Gastroesophageal sphincter (tissue), 4 donors: ENCODE data around the gene GSTM4. TPM values are rescaled to one million over a fixed set of nuclear protein-coding genes. Genes with fewer than 3 reads are reported as not detected.

Experiments used
- ATAC-seq: fragments of 150-250 bp; one replicate; pipeline ENCODE4 v1.9.1; 2016; ENCODE audit warnings: mild to moderate bottlenecking, moderate library complexity
- H3K27ac ChIP-seq, 4 donors: fragments of 200-600 bp; sonication (generic) in 3 of 4; 1 replicate in 3 of 4; 2 replicates in 1 of 4; pipeline ENCODE4 v1.5.1; 2016 to 2019
- H3K27me3 ChIP-seq: fragments of 200-600 bp; sonication (generic); one replicate; pipeline ENCODE4 v1.5.1; 2019
- H3K36me3 ChIP-seq, 2 donors: fragments of 200-600 bp; sonication (generic); one replicate each; pipeline ENCODE4 v1.5.1; 2019; ENCODE audit warnings: control low read depth in 1 of 2
- H3K4me1 ChIP-seq, 3 donors: fragments of 200-600 bp; sonication (generic); 1 replicate in 2 of 3; 2 replicates in 1 of 3; pipeline ENCODE4 v1.5.1; 2016 to 2019; ENCODE audit warnings: control low read depth in 2 of 3
- H3K4me3 ChIP-seq, 2 donors: fragments of 200-600 bp; sonication (generic); one replicate each; pipeline ENCODE4 v1.5.1; 2019; ENCODE audit warnings: mild to moderate bottlenecking in 1 of 2, moderate library complexity in 1 of 2
- H3K9me3 ChIP-seq, 3 donors: fragments of 200-600 bp; sonication (generic); one replicate each; pipeline ENCODE4 v1.5.1; 2017 to 2019; ENCODE audit warnings: control low read depth in 2 of 3
- CTCF ChIP-seq, 4 experiments: fragments of 200-600 bp in 2 of 4; fragments of 450-650 bp in 2 of 4; sonication (generic) in 1 of 4; IDR thresholded peaks; one replicate each; pipeline ENCODE4 v1.5.1; 2017 to 2019; ENCODE audit warnings: antibody characterized with exemption in 4 of 4, mild to moderate bottlenecking in 2 of 4, moderate library complexity in 2 of 4
- EP300 ChIP-seq: sonication (generic); formaldehyde crosslinking; IDR thresholded peaks from one replicate; pipeline ENCODE4 v1.6.1; 2017; ENCODE audit warnings: antibody characterized with exemption, mild to moderate bottlenecking
- POLR2A ChIP-seq, 2 donors: fragments of 450-650 bp; IDR thresholded peaks; one replicate each; pipeline ENCODE4 v1.6.1; 2017; ENCODE audit warnings: antibody characterized with exemption in 2 of 2, mild to moderate bottlenecking in 2 of 2, moderate library complexity in 1 of 2
- POLR2AphosphoS5 ChIP-seq: sonication (generic); formaldehyde crosslinking; IDR thresholded peaks from one replicate; pipeline ENCODE4 v1.6.1; 2017; ENCODE audit warnings: antibody characterized with exemption
- WGBS, 2 donors: methylation state at CpG; one replicate each; pipeline ENCODE4 v1.1.5; 2018; ENCODE audit warnings: low coverage in 1 of 2; 5-methylcytosine and 5-hydroxymethylcytosine counted together
- total RNA-seq, 4 donors: library from RNA; depleted of rRNA; stranded (reverse); fragments of >200 nt; gene quantifications; one replicate each; pipeline ENCODE4 v1.1.0, GENCODE V29; 2016

GSTM4 gene
- total RNA-seq, 4 donors from 2014 or later = 21.4 to 71.0 (median 42.4) TPM

GRCh38 chr1:109631513-109632505 lies 24.1 kb upstream of the GSTM4 start:
- no peaks in the 10 kb centered on the region for H3K9me3 ChIP-seq
- TF ChIP-seq POLR2AphosphoS5 = no peak
- TF ChIP-seq CTCF (IDR thresholded peaks at IDR 0.05) = no peak
- TF ChIP-seq POLR2A (IDR thresholded peaks at IDR 0.05) = no peak
- TF ChIP-seq EP300 = no peak
- 43% methylated on average over 5 of the region's 16 CpGs; no CpG with 5 or more reads in 1 of the 2 donors for WGBS, 2 donors
- H3K36me3 ChIP-seq = peaks cover 0 to 51% of the 10 kb centered on the region in 2 donors
- no peak overlapping the region for H3K4me3 ChIP-seq
- no peak for ATAC-seq
- peak overlapping the region in 2 of 4 donors; percentile 17 to 70 for H3K27ac ChIP-seq
- peaks cover 0 to 51% (median 10%) of the 10 kb centered on the region in 3 donors for H3K4me1 ChIP-seq
- no peaks in the 10 kb centered on the region for H3K27me3 ChIP-seq

DNA sequence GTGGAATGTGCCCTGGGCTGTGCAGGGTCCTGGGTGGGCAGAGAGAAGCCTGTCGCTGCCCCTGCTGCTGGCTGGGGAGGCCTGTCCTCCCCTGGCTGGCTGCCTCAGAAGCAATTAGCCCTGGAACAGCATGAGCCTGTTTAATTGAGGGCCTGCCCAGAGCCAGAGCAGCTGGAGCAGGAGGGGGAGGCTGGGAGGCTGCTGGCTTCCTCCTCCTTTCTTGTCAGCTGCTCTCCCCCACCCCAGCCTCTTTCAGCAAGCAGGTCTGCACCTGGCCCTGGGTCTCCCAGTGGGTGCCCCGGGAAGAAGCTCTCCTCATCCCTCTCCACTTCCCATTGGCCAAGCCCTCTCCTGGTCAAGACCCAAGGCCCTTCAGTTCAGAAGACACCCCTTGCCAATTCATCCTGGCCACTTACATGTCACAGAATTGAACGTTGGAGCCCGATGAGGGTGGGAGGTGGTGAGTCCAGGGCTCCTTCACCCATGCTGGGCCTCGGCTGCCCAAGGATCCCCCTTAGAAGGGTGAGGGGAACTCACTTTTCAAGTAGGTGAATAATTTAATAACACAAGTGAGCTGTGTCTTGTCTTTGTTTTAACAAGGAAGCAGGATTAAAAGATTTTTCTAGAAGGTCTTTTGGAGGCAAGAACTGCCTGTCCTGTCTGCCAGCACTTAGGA lies 23.1 kb upstream of the GSTM4 start:
- H3K36me3 ChIP-seq = peaks cover 0 to 41% of the 10 kb centered on the region in 2 donors
- no peak for ATAC-seq
- no peaks in the 10 kb centered on the region for H3K9me3 ChIP-seq
- TF ChIP-seq POLR2AphosphoS5 (peak; percentile 34), EP300 (no peak)
- WGBS, 2 donors = 22 to 53% methylated on average over 2 to 3 of the region's 5 CpGs
- peaks cover 0 to 54% (median 10%) of the 10 kb centered on the region in 3 donors for H3K4me1 ChIP-seq
- no peak overlapping the region for H3K4me3 ChIP-seq
- H3K27me3 ChIP-seq = no peaks in the 10 kb centered on the region
- peak overlapping the region in 2 of 4 donors; percentile 17 to 70 for H3K27ac ChIP-seq

- H3K36me3 ChIP-seq = peaks cover 0 to 26% of the 10 kb centered on the region in 2 donors
- no peak overlapping the region for H3K4me3 ChIP-seq
- no peak for TF ChIP-seq EP300
- no peak for TF ChIP-seq POLR2A (IDR thresholded peaks at IDR 0.05)
- TF ChIP-seq CTCF (IDR thresholded peaks at IDR 0.05) = no peak
- no peak for TF ChIP-seq POLR2AphosphoS5
- H3K27me3 ChIP-seq = no peaks in the 10 kb centered on the region
- no peak overlapping the region for H3K27ac ChIP-seq
- H3K9me3 ChIP-seq = no peaks in the 10 kb centered on the region
- 71 to 95% methylated on average over 4 to 5 of the region's 6 CpGs for WGBS, 2 donors
- no peak for ATAC-seq
- peaks cover 0 to 54% (median 10%) of the 10 kb centered on the region in 3 donors for H3K4me1 ChIP-seq
Observed at GRCh38 chr1:109634292-109634691, 21.6 kb upstream of the GSTM4 start.

GRCh38 chr1:109634771-109635750 lies 20.8 kb upstream of the GSTM4 start:
- no peaks in the 10 kb centered on the region for H3K27me3 ChIP-seq
- 74 to 80% methylated on average over 2 to 6 of the region's 13 CpGs for WGBS, 2 donors
- ATAC-seq = no peak
- peaks cover 0 to 18% of the 10 kb centered on the region in 2 donors for H3K36me3 ChIP-seq
- H3K9me3 ChIP-seq = no peaks in the 10 kb centered on the region
- TF ChIP-seq POLR2AphosphoS5 (no peak), POLR2A (IDR thresholded peaks at IDR 0.05) (no peak), EP300 (no peak), CTCF (IDR thresholded peaks at IDR 0.05) (no peak)
- H3K27ac ChIP-seq = no peak overlapping the region
- peaks cover 0 to 58% (median 11%) of the 10 kb centered on the region in 3 donors for H3K4me1 ChIP-seq
- no peak overlapping the region for H3K4me3 ChIP-seq
